ENCODE results near the gene ASS1. TPM values are rescaled to one million over a fixed set of nuclear protein-coding genes. Genes with fewer than 3 reads are reported as not detected.

ASS1 gene

DNA sequence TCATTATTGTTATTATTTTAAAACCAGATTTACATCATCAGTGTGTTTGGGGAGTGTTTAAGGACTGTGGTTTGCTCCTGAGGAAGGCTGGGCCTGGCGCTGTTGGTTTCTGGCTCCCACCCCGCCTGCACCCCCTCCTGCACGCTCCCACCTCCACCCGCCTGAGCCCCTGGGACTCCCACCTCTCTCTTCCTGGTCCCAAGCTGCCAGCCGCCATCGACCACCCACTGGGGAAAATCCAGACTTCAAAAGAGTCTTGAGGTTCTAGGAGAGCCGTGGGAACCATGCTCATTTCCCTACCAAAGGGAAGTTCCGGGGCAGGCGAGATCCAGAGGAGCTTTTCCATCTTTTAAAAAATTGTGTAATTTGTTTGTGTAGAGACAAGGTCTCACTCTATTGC is 99.6 kb downstream of the ASS1 start:
- Histone ChIP-seq H3K27ac (ENCODE audit: low read length, poor library complexity, severe bottlenecking) (no peak overlapping the region), H2AFZ (ENCODE audit: low read depth, low read length) (no peak overlapping the region), H4K8ac (ENCODE audit: low read length) (no peak overlapping the region), H2BK15ac (ENCODE audit: low read depth, poor library complexity, severe bottlenecking) (no peak overlapping the region), H3K79me1 (replicated peaks; ENCODE audit: low read length, poor library complexity, severe bottlenecking) (no peaks in the 10 kb centered on the region), H3K9ac (ENCODE audit: low read length) (no peak overlapping the region), H3K4me2 (ENCODE audit: low read length, poor library complexity, severe bottlenecking) (no peak overlapping the region), H2AK5ac (ENCODE audit: low read length, severe bottlenecking) (no peak overlapping the region), H3K23ac (ENCODE audit: low read length in 2 of 2) (no peak overlapping the region), H3K14ac (ENCODE audit: low read length in 2 of 2) (no peak overlapping the region), H2BK12ac (ENCODE audit: low read length in 2 of 2) (no peak overlapping the region), H2BK120ac (ENCODE audit: low read depth, low read length) (no peak overlapping the region), H3K4ac (ENCODE audit: low read depth in 1 of 2, low read length in 2 of 2) (no peak overlapping the region), H4K91ac (ENCODE audit: low read length) (no peak overlapping the region), H3K18ac (ENCODE audit: low read depth in 1 of 2, low read length in 2 of 2) (no peak overlapping the region), H3K36me3 (ENCODE audit: control insufficient read depth in 1 of 2, insufficient read depth in 2 of 2, low read depth in 1 of 2, low read length in 2 of 2) (no peaks in the 10 kb centered on the region), H3K27me3 (ENCODE audit: control insufficient read depth in 1 of 2, insufficient read depth in 1 of 2, low read length in 2 of 2) (peaks cover 24 to 42% of the 10 kb centered on the region in 2 experiments), H3K4me1 (ENCODE audit: control insufficient read depth, insufficient read depth, low read depth, low read length) (peaks cover 4% of the 10 kb centered on the region), H3K9me3 (ENCODE audit: control insufficient read depth, low read length) (peaks cover under 1% of the 10 kb centered on the region), H2BK5ac (ENCODE audit: low read depth, low read length, poor library complexity, severe bottlenecking) (no peak overlapping the region), H3K4me3 (ENCODE audit: insufficient read depth in 1 of 2, low read depth in 1 of 2, low read length in 2 of 2) (no peak overlapping the region)
- 80% methylated on average over 9 of the region's 9 CpGs for WGBS
- DNase-seq = no peak

DNA sequence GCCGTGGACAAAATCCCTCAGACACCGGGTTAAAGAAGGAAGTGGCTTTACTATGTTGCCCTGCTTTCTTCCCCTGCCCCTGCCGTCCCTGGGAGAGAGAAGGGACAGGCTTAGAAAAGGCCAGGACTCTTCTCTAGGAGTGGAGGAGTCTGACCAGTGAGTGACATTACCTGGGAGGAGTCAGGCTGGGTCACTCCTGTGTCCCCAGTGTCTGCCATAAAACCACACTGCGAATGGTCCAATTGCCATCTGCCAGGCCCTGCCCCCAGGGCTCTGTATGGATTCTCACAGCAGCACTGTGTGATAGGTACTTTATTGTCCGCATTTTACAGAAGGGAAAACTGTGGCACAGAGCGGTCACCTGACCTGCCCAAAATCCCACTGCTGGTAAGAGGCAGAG is 103.3 kb downstream of the ASS1 start:
- peaks cover 22 to 26% of the 10 kb centered on the region in 2 experiments for H3K27me3 ChIP-seq (ENCODE audit: control insufficient read depth in 1 of 2, insufficient read depth in 1 of 2, low read length in 2 of 2)
- H3K27ac ChIP-seq (ENCODE audit: low read length, poor library complexity, severe bottlenecking) = no peak overlapping the region
- no peak overlapping the region for H3K14ac ChIP-seq (ENCODE audit: low read length in 2 of 2)
- no peaks in the 10 kb centered on the region for H3K79me1 ChIP-seq (replicated peaks; ENCODE audit: low read length, poor library complexity, severe bottlenecking)
- H3K4ac ChIP-seq (ENCODE audit: low read depth in 1 of 2, low read length in 2 of 2) = no peak overlapping the region
- H3K9ac ChIP-seq (ENCODE audit: low read length) = no peak overlapping the region
- no peak overlapping the region for H2BK5ac ChIP-seq (ENCODE audit: low read depth, low read length, poor library complexity, severe bottlenecking)
- no peak overlapping the region for H3K18ac ChIP-seq (ENCODE audit: low read depth in 1 of 2, low read length in 2 of 2)
- no peak overlapping the region for H3K4me3 ChIP-seq (ENCODE audit: insufficient read depth in 1 of 2, low read depth in 1 of 2, low read length in 2 of 2)
- H2BK120ac ChIP-seq (ENCODE audit: low read depth, low read length) = no peak overlapping the region
- WGBS = 85% methylated on average over 6 of the region's 6 CpGs
- no peak overlapping the region for H3K4me2 ChIP-seq (ENCODE audit: low read length, poor library complexity, severe bottlenecking)
- H4K91ac ChIP-seq (ENCODE audit: low read length) = no peak overlapping the region
- no peak overlapping the region for H3K23ac ChIP-seq (ENCODE audit: low read length in 2 of 2)
- DNase-seq = no peak
- no peak overlapping the region for H2AK5ac ChIP-seq (ENCODE audit: low read length, severe bottlenecking)
- H2BK15ac ChIP-seq (ENCODE audit: low read depth, poor library complexity, severe bottlenecking) = peak overlapping the region; percentile 6
- H4K8ac ChIP-seq (ENCODE audit: low read length) = no peak overlapping the region
- no peak overlapping the region for H2BK12ac ChIP-seq (ENCODE audit: low read length in 2 of 2)
- H3K36me3 ChIP-seq (ENCODE audit: control insufficient read depth in 1 of 2, insufficient read depth in 2 of 2, low read depth in 1 of 2, low read length in 2 of 2) = no peaks in the 10 kb centered on the region
- no peak overlapping the region for H2AFZ ChIP-seq (ENCODE audit: low read depth, low read length)
- H3K9me3 ChIP-seq (ENCODE audit: control insufficient read depth, low read length) = peaks cover 4% of the 10 kb centered on the region
- H3K4me1 ChIP-seq (ENCODE audit: control insufficient read depth, insufficient read depth, low read depth, low read length) = peaks cover 1% of the 10 kb centered on the region

DNA sequence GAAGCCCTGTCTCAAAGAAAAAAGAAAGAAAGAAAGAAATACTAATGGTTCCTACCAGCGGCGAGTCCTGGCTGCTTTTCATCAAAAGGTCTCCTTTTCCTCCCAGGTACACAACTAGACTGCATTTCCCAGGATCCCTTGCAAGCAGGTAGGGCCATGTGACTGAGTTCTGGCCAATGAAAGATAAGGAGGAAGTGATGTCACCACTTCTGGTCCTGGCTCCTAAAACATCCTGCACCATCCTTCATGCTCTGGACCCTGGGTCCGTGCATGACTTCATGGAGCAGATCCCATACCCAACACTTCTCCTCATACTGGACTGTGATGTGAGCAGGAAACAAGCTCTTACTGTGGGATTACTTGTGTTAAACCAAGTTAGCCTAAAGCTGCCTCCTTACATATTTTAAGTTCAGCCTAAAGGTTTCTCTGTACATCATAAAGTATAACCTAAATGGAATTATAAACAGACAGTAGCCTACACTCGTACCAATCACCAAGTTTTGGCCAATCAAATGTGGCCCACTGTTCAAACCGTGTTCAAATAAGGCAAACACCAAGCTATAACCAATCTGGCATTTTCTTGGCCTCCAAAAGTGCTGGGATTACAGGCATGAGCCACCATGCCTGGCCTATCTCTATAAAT is 104.5 kb downstream of the ASS1 start:
- Histone ChIP-seq H3K27me3 (ENCODE audit: control insufficient read depth in 1 of 2, insufficient read depth in 1 of 2, low read length in 2 of 2) (peaks cover 19 to 30% of the 10 kb centered on the region in 2 experiments), H4K8ac (ENCODE audit: low read length) (no peak overlapping the region), H3K4me1 (ENCODE audit: control insufficient read depth, insufficient read depth, low read depth, low read length) (no peaks in the 10 kb centered on the region), H3K23ac (ENCODE audit: low read length in 2 of 2) (no peak overlapping the region), H4K91ac (ENCODE audit: low read length) (no peak overlapping the region), H3K4ac (ENCODE audit: low read depth in 1 of 2, low read length in 2 of 2) (no peak overlapping the region), H3K4me2 (ENCODE audit: low read length, poor library complexity, severe bottlenecking) (no peak overlapping the region), H3K9ac (ENCODE audit: low read length) (no peak overlapping the region), H3K14ac (ENCODE audit: low read length in 2 of 2) (no peak overlapping the region), H3K18ac (ENCODE audit: low read depth in 1 of 2, low read length in 2 of 2) (no peak overlapping the region), H3K36me3 (ENCODE audit: control insufficient read depth in 1 of 2, insufficient read depth in 2 of 2, low read depth in 1 of 2, low read length in 2 of 2) (no peaks in the 10 kb centered on the region), H3K27ac (ENCODE audit: low read length, poor library complexity, severe bottlenecking) (no peak overlapping the region), H3K4me3 (ENCODE audit: insufficient read depth in 1 of 2, low read depth in 1 of 2, low read length in 2 of 2) (no peak overlapping the region), H3K79me1 (replicated peaks; ENCODE audit: low read length, poor library complexity, severe bottlenecking) (no peaks in the 10 kb centered on the region), H3K9me3 (ENCODE audit: control insufficient read depth, low read length) (peaks cover 4% of the 10 kb centered on the region), H2BK15ac (ENCODE audit: low read depth, poor library complexity, severe bottlenecking) (no peak overlapping the region), H2AFZ (ENCODE audit: low read depth, low read length) (no peak overlapping the region), H2BK5ac (ENCODE audit: low read depth, low read length, poor library complexity, severe bottlenecking) (no peak overlapping the region), H2AK5ac (ENCODE audit: low read length, severe bottlenecking) (no peak overlapping the region), H2BK120ac (ENCODE audit: low read depth, low read length) (no peak overlapping the region), H2BK12ac (ENCODE audit: low read length in 2 of 2) (no peak overlapping the region)
- 78% methylated on average over 5 of the region's 5 CpGs for WGBS
- DNase-seq = no peak

Small RNAs within 50 kb of the gene (small RNA-seq; reads per million reads assigned to genes)
- not detected for gene RN7SL665P (ENCODE audit: low read depth)
